Astrocyte (in vitro differentiated cells and primary cell): Measurements from ENCODE around the gene FAM43B. TPM values are rescaled to one million over a fixed set of nuclear protein-coding genes. Genes with fewer than 3 reads are reported as not detected.

Experiments used
- DNase-seq: peaks from one replicate; pipeline ENCODE4 v3.0.0-alpha.2; 2010; ENCODE audit warnings: low read depth
- FAIRE-seq: peaks from 2 replicates; lab custom pipeline; 2011; peaks lifted over from hg19 to GRCh38; lab: Jason Lieb, UNC
- H2AFZ ChIP-seq: 2 replicates; pipeline ENCODE4 v1.6.0; 2012; ENCODE audit warnings: low read depth, low read length, inconsistent platforms
- H3K27ac ChIP-seq: 2 replicates; pipeline ENCODE4 v1.5.1; 2011; ENCODE audit warnings: low read depth, low read length, inconsistent platforms
- H3K27me3 ChIP-seq: 2 replicates; pipeline ENCODE4 v1.6.0; 2011; ENCODE audit warnings: low read length, inconsistent platforms; ENCODE audit not compliant: insufficient read depth
- H3K36me3 ChIP-seq: 2 replicates; pipeline ENCODE4 v1.5.1; 2011; ENCODE audit warnings: low read length, inconsistent platforms; ENCODE audit not compliant: insufficient read depth
- H3K4me1 ChIP-seq: 2 replicates; pipeline ENCODE4 v1.5.1; 2011; ENCODE audit warnings: low read length, inconsistent platforms; ENCODE audit not compliant: insufficient read depth
- H3K4me2 ChIP-seq: 2 replicates; pipeline ENCODE4 v1.6.0; 2012; ENCODE audit warnings: low read length, inconsistent platforms
- H3K4me3 ChIP-seq: 2 replicates; pipeline ENCODE4 v1.5.1; 2011; ENCODE audit warnings: low read depth, mild to moderate bottlenecking, low read length, inconsistent platforms; ENCODE audit not compliant: insufficient read depth
- H3K79me2 ChIP-seq: 2 replicates; pipeline ENCODE4 v1.6.0; 2012; ENCODE audit warnings: mild to moderate bottlenecking, low read length, inconsistent platforms; ENCODE audit not compliant: insufficient read depth
- H3K9ac ChIP-seq: 2 replicates; pipeline ENCODE4 v1.6.0; 2012; ENCODE audit warnings: mild to moderate bottlenecking, low read length, inconsistent platforms
- H3K9me3 ChIP-seq: 2 replicates; pipeline ENCODE4 v1.5.1; 2012; ENCODE audit warnings: low read depth, mild to moderate bottlenecking, low read length, inconsistent platforms; ENCODE audit not compliant: insufficient read depth
- H4K20me1 ChIP-seq: 2 replicates; pipeline ENCODE4 v1.6.0; 2012; ENCODE audit warnings: low read length, inconsistent platforms; ENCODE audit not compliant: insufficient read depth
- H3K27ac Mint-ChIP-seq: one replicate; pipeline ENCODE4 v1.8.0; 2021; ENCODE audit warnings: mild to moderate bottlenecking, mixed read lengths; ENCODE audit not compliant: unreplicated experiment
- H3K27me3 Mint-ChIP-seq: one replicate; pipeline ENCODE4 v1.8.0; 2021; ENCODE audit warnings: low read depth, mixed read lengths; ENCODE audit not compliant: unreplicated experiment
- H3K36me3 Mint-ChIP-seq: one replicate; pipeline ENCODE4 v1.8.0; 2021; ENCODE audit warnings: low read depth, mixed read lengths; ENCODE audit not compliant: unreplicated experiment
- H3K4me1 Mint-ChIP-seq: one replicate; pipeline ENCODE4 v1.8.0; 2021; ENCODE audit warnings: low read depth, mixed read lengths; ENCODE audit not compliant: unreplicated experiment
- H3K4me3 Mint-ChIP-seq: one replicate; pipeline ENCODE4 v1.8.0; 2021; ENCODE audit warnings: mild to moderate bottlenecking, moderate library complexity, mixed read lengths; ENCODE audit not compliant: unreplicated experiment
- H3K9me3 Mint-ChIP-seq: one replicate; pipeline ENCODE4 v1.8.0; 2021; ENCODE audit warnings: mild to moderate bottlenecking, mixed read lengths; ENCODE audit not compliant: unreplicated experiment
- EZH2 ChIP-seq: IDR thresholded peaks from 2 replicates; pipeline ENCODE4 v1.6.1; 2012; ENCODE audit warnings: mild to moderate bottlenecking, low read length, inconsistent platforms; ENCODE audit not compliant: insufficient read depth
- total RNA-seq: library from RNA; stranded (reverse); gene quantifications from 2 replicates; pipeline ENCODE4 v1.2.1, GENCODE V29; 2021
- TF ChIP-seq, protein P1 (sequence below): IDR thresholded peaks from 2 replicates; pipeline ENCODE4 v1.5.1; 2011; ENCODE audit warnings: low read depth, mild to moderate bottlenecking, inconsistent platforms, low read length, moderate library complexity; ENCODE audit not compliant: insufficient read depth

The FAM43B gene
- total RNA-seq, 1 donor from 2014 or later = 0.27 TPM

DNA sequence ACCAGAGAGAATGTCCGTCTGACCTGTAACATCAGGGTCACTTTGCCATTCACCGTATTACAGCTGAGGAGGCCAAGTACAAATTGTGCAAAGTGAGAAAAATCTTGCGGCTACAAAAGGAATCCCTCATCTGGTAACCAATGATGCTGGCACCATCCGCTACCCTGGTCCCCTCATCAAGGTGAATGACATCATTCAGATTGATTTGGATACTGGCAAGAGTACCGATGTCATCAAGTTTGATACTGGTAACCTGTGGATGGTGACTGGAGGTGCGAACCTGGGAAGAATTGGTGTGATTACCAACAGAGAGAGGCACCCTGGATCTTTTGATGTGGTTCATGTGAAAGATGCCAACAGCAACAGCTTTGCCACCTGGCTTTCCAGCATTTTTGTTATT, 26.1 kb upstream of the FAM43B start:
- no peak overlapping the region for H3K4me3 Mint-ChIP-seq
- Histone ChIP-seq H3K4me2 (no peak overlapping the region), H2AFZ (no peak overlapping the region), H3K9me3 (peaks cover 5% of the 10 kb centered on the region), H4K20me1 (no peaks in the 10 kb centered on the region), H3K4me1 (no peaks in the 10 kb centered on the region), H3K36me3 (no peaks in the 10 kb centered on the region), H3K27me3 (peaks cover 32% of the 10 kb centered on the region), H3K27ac (no peak overlapping the region), H3K4me3 (no peak overlapping the region), H3K9ac (no peak overlapping the region), H3K79me2 (no peaks in the 10 kb centered on the region)
- no peak overlapping the region for H3K27ac Mint-ChIP-seq
- FAIRE-seq (no peak), DNase-seq (no peak)
- H3K4me1 Mint-ChIP-seq = no peaks in the 10 kb centered on the region
- H3K36me3 Mint-ChIP-seq = no peaks in the 10 kb centered on the region
- no peak for TF ChIP-seq EZH2
- TF ChIP-seq, protein P1, sequence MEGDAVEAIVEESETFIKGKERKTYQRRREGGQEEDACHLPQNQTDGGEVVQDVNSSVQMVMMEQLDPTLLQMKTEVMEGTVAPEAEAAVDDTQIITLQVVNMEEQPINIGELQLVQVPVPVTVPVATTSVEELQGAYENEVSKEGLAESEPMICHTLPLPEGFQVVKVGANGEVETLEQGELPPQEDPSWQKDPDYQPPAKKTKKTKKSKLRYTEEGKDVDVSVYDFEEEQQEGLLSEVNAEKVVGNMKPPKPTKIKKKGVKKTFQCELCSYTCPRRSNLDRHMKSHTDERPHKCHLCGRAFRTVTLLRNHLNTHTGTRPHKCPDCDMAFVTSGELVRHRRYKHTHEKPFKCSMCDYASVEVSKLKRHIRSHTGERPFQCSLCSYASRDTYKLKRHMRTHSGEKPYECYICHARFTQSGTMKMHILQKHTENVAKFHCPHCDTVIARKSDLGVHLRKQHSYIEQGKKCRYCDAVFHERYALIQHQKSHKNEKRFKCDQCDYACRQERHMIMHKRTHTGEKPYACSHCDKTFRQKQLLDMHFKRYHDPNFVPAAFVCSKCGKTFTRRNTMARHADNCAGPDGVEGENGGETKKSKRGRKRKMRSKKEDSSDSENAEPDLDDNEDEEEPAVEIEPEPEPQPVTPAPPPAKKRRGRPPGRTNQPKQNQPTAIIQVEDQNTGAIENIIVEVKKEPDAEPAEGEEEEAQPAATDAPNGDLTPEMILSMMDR = no peak
- peaks cover 2% of the 10 kb centered on the region for H3K9me3 Mint-ChIP-seq
- H3K27me3 Mint-ChIP-seq = peaks cover 62% of the 10 kb centered on the region

DNA sequence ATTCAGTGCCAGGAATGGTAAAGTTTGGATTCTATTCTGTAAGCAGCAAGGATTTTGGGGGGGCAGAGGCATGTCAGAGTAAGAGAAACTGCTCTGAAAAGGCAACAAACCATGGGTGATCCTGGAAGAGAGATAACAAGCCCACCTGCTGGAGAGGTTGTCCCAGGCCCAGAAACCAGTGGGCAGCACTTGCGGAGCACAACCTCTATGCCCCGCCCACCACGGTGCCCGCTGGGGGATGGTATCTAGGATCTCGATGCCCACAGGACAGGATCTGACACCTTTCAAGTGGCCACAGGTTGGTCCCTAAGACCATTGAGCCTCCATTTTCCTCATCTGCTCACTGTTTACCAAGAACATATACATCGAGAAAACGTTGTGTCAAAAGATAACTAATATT, 24.2 kb upstream of the FAM43B start:
- Histone ChIP-seq H3K9me3 (peaks cover 5% of the 10 kb centered on the region), H3K27ac (no peak overlapping the region), H3K36me3 (no peaks in the 10 kb centered on the region), H3K4me3 (no peak overlapping the region), H3K4me1 (no peaks in the 10 kb centered on the region), H3K27me3 (peaks cover 38% of the 10 kb centered on the region), H3K9ac (no peak overlapping the region), H3K79me2 (no peaks in the 10 kb centered on the region), H3K4me2 (no peak overlapping the region), H2AFZ (no peak overlapping the region), H4K20me1 (no peaks in the 10 kb centered on the region)
- Mint-ChIP-seq H3K36me3 (no peaks in the 10 kb centered on the region), H3K4me3 (no peak overlapping the region), H3K27ac (no peak overlapping the region), H3K27me3 (peaks cover 69% of the 10 kb centered on the region), H3K4me1 (no peaks in the 10 kb centered on the region), H3K9me3 (peaks cover 2% of the 10 kb centered on the region)
- no peak for FAIRE-seq
- DNase-seq = no peak
- no peak for TF ChIP-seq EZH2
- TF ChIP-seq, protein P1 = no peak

DNA sequence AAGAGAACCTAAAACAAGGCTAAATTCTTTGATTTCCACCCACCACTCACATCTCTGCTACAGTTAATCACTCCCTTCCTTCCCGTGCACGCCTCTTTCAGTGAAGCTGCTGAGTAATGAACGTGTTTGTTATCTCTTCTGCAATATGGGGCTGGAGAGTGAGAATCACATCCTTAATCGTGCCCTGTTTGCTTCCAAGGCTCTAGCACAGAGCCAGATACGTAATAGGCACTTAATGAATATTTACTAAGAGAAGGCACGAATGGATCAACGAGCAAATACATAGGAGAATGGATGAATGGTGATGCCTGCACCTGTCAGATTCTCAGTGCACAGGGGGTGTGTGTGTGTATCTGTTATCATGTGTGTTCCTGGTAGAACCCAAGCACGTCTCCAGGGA, 22.1 kb upstream of the FAM43B start:
- H3K27me3 ChIP-seq = peaks cover 50% of the 10 kb centered on the region
- no peak for TF ChIP-seq EZH2
- TF ChIP-seq, protein P1 = no peak

More for the DNA sequence above, 22.1 kb upstream of the FAM43B start:
- Histone ChIP-seq H3K4me1 (no peaks in the 10 kb centered on the region), H3K9me3 (peaks cover 5% of the 10 kb centered on the region), H4K20me1 (no peaks in the 10 kb centered on the region), H3K36me3 (no peaks in the 10 kb centered on the region), H2AFZ (no peak overlapping the region), H3K9ac (no peak overlapping the region), H3K27ac (no peak overlapping the region), H3K4me2 (no peak overlapping the region), H3K79me2 (no peaks in the 10 kb centered on the region), H3K4me3 (no peak overlapping the region)
- no peak for DNase-seq
- Mint-ChIP-seq H3K27me3 (peaks cover 80% of the 10 kb centered on the region), H3K27ac (no peak overlapping the region), H3K4me1 (no peaks in the 10 kb centered on the region), H3K36me3 (no peaks in the 10 kb centered on the region), H3K9me3 (peaks cover 2% of the 10 kb centered on the region), H3K4me3 (no peak overlapping the region)
- no peak for FAIRE-seq
